ENCODE results near the gene BECN2. TPM values are rescaled to one million over a fixed set of nuclear protein-coding genes. Genes with fewer than 3 reads are reported as not detected.

BECN2 gene
- total and polyA plus RNA-seq, 2 of the 13 experiments (the other 11 are each of a cell fraction or from before 2014, with no cell fraction given), result not detected

GRCh38 chr1:241992734-241993133 is 35.2 kb downstream of the BECN2 start (continued):
- TF ChIP-seq ZNF34 (CRISPR knock-in tag; IDR thresholded peaks at IDR 0.05; ENCODE audit: borderline replicate concordance) (no peak), CC2D1A (CRISPR knock-in tag; IDR thresholded peaks at IDR 0.05) (no peak), PHB2 (IDR thresholded peaks at IDR 0.05; ENCODE audit: partially characterized antibody) (no peak), ATF1 (CRISPR knock-in tag; IDR thresholded peaks at IDR 0.05) (no peak)

DNA sequence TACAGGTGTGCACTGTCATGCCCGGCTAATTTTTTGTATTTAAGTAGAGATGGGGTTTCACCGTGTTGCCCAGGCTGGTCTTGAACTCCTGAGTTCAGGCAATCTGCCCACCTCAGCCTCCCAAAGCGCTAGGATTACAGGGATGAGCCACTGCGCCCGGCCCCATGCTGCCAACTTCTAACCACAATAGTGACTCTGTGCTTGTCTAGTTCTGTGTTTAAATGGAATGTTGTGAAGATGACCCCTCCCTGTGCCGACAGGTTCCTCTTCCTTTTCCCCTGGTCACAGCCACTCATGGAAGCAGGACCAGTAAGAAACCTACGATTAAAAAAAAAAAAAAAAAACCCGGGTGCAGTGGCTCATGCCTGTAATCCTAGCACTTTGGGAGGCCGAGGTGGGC is 36.6 kb downstream of the BECN2 start:
- Histone ChIP-seq H3K9me3 (ENCODE audit: low read length) (no peaks in the 10 kb centered on the region), H3K36me3 (replicated peaks in 1 of 2; ENCODE audit: control insufficient read depth in 1 of 2, insufficient read depth in 2 of 2, low read length in 2 of 2) (no peaks in the 10 kb centered on the region), H3K27me3 (ENCODE audit: control insufficient read depth in 1 of 2, insufficient read depth in 2 of 2, low read length in 2 of 2) (peaks cover 0 to 8% of the 10 kb centered on the region in 2 experiments; a peak in 1 of 5 replicates), H3K4me2 (ENCODE audit: low read depth, low read length) (no peak overlapping the region), H3K9ac (ENCODE audit: insufficient read depth, low read depth, low read length) (no peak overlapping the region), H4K20me1 (ENCODE audit: insufficient read depth, low read length) (no peaks in the 10 kb centered on the region), H3K4me3 (replicated peaks in 1 of 3; ENCODE audit: insufficient read depth in 1 of 3, low read depth in 2 of 3, low read length in 3 of 3) (no peak overlapping the region), H3K4me1 (ENCODE audit: insufficient read depth, low read length) (no peaks in the 10 kb centered on the region), H2AFZ (ENCODE audit: low read length) (no peak overlapping the region), H3K79me2 (ENCODE audit: insufficient read depth, low read length) (no peaks in the 10 kb centered on the region), H3K27ac (ENCODE audit: extremely low read length, insufficient read depth, low read length) (no peak overlapping the region)
- POLR2A ChIA-PET, result no interaction called here
- ATAC-seq (no peak), DNase-seq (ENCODE audit: low spot score) (no peak), FAIRE-seq (no peak)
- in situ Hi-C loops (cut with HindIII; ENCODE audit: extremely low pct_ligation_motif_present, low pct_unique_long_range_greater_than_20kb), result loop anchor here (25.0 kb wide), 1 partner anchor 457 kb away; the partner anchor contains the start of gene KMO
- CTCF ChIA-PET (ENCODE audit: low intra/inter-chr PET ratio, low total read pairs), result no interaction called here
- intact Hi-C loops (cut with micrococcal nuclease; ENCODE audit: unreplicated experiment), result no loop called here
- WGBS (ENCODE audit: low lambda C conversion rate), result 29% methylated on average over 7 of the region's 9 CpGs
- no TSS peak for BruUV-seq (replicated peaks)
- TF ChIP-seq MAZ (IDR thresholded peaks at IDR 0.05; ENCODE audit: borderline replicate concordance, low read depth, low read length) (no peak), MAZ (CRISPR knock-in tag; IDR thresholded peaks at IDR 0.05; ENCODE audit: low read depth) (no peak), ZNF343 (CRISPR knock-in tag; IDR thresholded peaks at IDR 0.05) (no peak), THAP7 (CRISPR knock-in tag; IDR thresholded peaks at IDR 0.05) (no peak), CENPBD1 (CRISPR knock-in tag; IDR thresholded peaks at IDR 0.05; ENCODE audit: borderline replicate concordance, low read depth) (no peak), SP4 (CRISPR knock-in tag; IDR thresholded peaks at IDR 0.05) (no peak), SNAI1 (CRISPR knock-in tag; IDR thresholded peaks at IDR 0.05; ENCODE audit: borderline replicate concordance) (no peak), ATF1 (CRISPR knock-in tag; IDR thresholded peaks at IDR 0.05) (no peak)
- TF ChIP-seq, protein P1, sequence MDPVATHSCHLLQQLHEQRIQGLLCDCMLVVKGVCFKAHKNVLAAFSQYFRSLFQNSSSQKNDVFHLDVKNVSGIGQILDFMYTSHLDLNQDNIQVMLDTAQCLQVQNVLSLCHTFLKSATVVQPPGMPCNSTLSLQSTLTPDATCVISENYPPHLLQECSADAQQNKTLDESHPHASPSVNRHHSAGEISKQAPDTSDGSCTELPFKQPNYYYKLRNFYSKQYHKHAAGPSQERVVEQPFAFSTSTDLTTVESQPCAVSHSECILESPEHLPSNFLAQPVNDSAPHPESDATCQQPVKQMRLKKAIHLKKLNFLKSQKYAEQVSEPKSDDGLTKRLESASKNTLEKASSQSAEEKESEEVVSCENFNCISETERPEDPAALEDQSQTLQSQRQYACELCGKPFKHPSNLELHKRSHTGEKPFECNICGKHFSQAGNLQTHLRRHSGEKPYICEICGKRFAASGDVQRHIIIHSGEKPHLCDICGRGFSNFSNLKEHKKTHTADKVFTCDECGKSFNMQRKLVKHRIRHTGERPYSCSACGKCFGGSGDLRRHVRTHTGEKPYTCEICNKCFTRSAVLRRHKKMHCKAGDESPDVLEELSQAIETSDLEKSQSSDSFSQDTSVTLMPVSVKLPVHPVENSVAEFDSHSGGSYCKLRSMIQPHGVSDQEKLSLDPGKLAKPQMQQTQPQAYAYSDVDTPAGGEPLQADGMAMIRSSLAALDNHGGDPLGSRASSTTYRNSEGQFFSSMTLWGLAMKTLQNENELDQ (CRISPR knock-in tag; IDR thresholded peaks at IDR 0.05; ENCODE audit: borderline replicate concordance), result no peak
- TF ChIP-seq, protein P2, sequence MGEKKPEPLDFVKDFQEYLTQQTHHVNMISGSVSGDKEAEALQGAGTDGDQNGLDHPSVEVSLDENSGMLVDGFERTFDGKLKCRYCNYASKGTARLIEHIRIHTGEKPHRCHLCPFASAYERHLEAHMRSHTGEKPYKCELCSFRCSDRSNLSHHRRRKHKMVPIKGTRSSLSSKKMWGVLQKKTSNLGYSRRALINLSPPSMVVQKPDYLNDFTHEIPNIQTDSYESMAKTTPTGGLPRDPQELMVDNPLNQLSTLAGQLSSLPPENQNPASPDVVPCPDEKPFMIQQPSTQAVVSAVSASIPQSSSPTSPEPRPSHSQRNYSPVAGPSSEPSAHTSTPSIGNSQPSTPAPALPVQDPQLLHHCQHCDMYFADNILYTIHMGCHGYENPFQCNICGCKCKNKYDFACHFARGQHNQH (CRISPR knock-in tag; IDR thresholded peaks at IDR 0.05), result no peak
- TF ChIP-seq, protein P3, sequence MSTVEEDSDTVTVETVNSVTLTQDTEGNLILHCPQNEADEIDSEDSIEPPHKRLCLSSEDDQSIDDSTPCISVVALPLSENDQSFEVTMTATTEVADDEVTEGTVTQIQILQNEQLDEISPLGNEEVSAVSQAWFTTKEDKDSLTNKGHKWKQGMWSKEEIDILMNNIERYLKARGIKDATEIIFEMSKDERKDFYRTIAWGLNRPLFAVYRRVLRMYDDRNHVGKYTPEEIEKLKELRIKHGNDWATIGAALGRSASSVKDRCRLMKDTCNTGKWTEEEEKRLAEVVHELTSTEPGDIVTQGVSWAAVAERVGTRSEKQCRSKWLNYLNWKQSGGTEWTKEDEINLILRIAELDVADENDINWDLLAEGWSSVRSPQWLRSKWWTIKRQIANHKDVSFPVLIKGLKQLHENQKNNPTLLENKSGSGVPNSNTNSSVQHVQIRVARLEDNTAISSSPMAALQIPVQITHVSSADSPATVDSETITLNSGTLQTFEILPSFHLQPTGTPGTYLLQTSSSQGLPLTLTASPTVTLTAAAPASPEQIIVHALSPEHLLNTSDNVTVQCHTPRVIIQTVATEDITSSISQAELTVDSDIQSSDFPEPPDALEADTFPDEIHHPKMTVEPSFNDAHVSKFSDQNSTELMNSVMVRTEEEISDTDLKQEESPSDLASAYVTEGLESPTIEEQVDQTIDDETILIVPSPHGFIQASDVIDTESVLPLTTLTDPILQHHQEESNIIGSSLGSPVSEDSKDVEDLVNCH (CRISPR knock-in tag; IDR thresholded peaks at IDR 0.05), result no peak

All from HepG2 (cell line).